NCI-H510A treated with DMSO at 0.1 percent for 48 hours (cell line): ENCODE data around the gene PPHLN1.
A peak's percentile ranks its signal among the peaks of the same experiment; 100 is the strongest.

Experiments
- DNase-seq: peaks from one replicate; lab custom pipeline; 2025; lab: John Stamatoyannopoulos, UW

PPHLN1 gene

GRCh38 chr12:42325653-42326474, at the start of gene PPHLN1, which contains the start of gene ZCRB1:
Gene PPHLN1, plus strand, starts transcription at chr12:42326167. Its CDS starts 9,736 bp downstream, at chr12:42335903.
Gene ZCRB1, minus strand, starts transcription at chr12:42326094. Its CDS starts 1,992 bp downstream, at chr12:42324102.
- DNase-seq: peak; percentile 89

- DNase-seq: no peak
Observed at GRCh38 chr12:42277396-42278127, 48.4 kb upstream of the PPHLN1 start.

- DNase-seq: no peak
Observed at GRCh38 chr12:42278128-42278510, 47.8 kb upstream of the PPHLN1 start.

GRCh38 chr12:42281278-42281677, 44.7 kb upstream of the PPHLN1 start:
- DNase-seq: peak; percentile 15

GRCh38 chr12:42281844-42282243, 44.1 kb upstream of the PPHLN1 start:
- DNase-seq: no peak

- no peak for DNase-seq
Observed at GRCh38 chr12:42282294-42282693, 43.7 kb upstream of the PPHLN1 start.

GRCh38 chr12:42283739-42284138, 42.2 kb upstream of the PPHLN1 start:
- DNase-seq: no peak

GRCh38 chr12:42284157-42284556, 41.8 kb upstream of the PPHLN1 start:
- no peak for DNase-seq

GRCh38 chr12:42284876-42285275, 41.1 kb upstream of the PPHLN1 start:
- DNase-seq: no peak

- no peak for DNase-seq
Observed at GRCh38 chr12:42285431-42285830, 40.5 kb upstream of the PPHLN1 start.

- DNase-seq: no peak
Observed at GRCh38 chr12:42286741-42287140, 39.2 kb upstream of the PPHLN1 start.

- no peak for DNase-seq
Observed at GRCh38 chr12:42288544-42288943, 37.4 kb upstream of the PPHLN1 start.

GRCh38 chr12:42291680-42292079, 34.3 kb upstream of the PPHLN1 start:
- DNase-seq: no peak

- no peak for DNase-seq
Observed at GRCh38 chr12:42296503-42297109, 29.4 kb upstream of the PPHLN1 start.

GRCh38 chr12:42298887-42299286, 27.1 kb upstream of the PPHLN1 start:
- no peak for DNase-seq

GRCh38 chr12:42299392-42300308, 26.3 kb upstream of the PPHLN1 start:
- DNase-seq: no peak

- DNase-seq: no peak
Observed at GRCh38 chr12:42306297-42306696, 19.7 kb upstream of the PPHLN1 start.

GRCh38 chr12:42308390-42308789, 17.6 kb upstream of the PPHLN1 start:
- no peak for DNase-seq

- no peak for DNase-seq
Observed at GRCh38 chr12:42309996-42310395, 16.0 kb upstream of the PPHLN1 start.

- DNase-seq: no peak
Observed at GRCh38 chr12:42315108-42315507, 10.9 kb upstream of the PPHLN1 start.

- no peak for DNase-seq
Observed at GRCh38 chr12:42320796-42321195, 5.2 kb upstream of the PPHLN1 start.

- DNase-seq: no peak
Observed at GRCh38 chr12:42322567-42322966, 3.4 kb upstream of the PPHLN1 start.
